OCI-LY1 (cell line): ENCODE results near the gene TRMT61A.

Experiments used
- CTCF ChIP-seq: fragments of 200-600 bp; sonication (generic), shearing (Covaris generic); IDR thresholded peaks from 2 replicates; pipeline ENCODE4 v1.5.1; 2017; ENCODE audit warnings: mild to moderate bottlenecking, antibody characterized with exemption, low read length, moderate library complexity, mixed read lengths
- EZH2 ChIP-seq: fragments of 200-600 bp; sonication (generic), shearing (Covaris generic); IDR thresholded peaks from 2 replicates; pipeline ENCODE4 v1.8.0; 2017; ENCODE audit warnings: borderline replicate concordance, mixed run types, mild to moderate bottlenecking, antibody characterized with exemption, low read length, moderate library complexity, mixed read lengths

- TF ChIP-seq CTCF (no peak), EZH2 (no peak)
Measured at GRCh38 chr14:103491691-103492090, 37.3 kb upstream of the TRMT61A start.
